Left lung (tissue), 10 donors: Measurements from ENCODE around the gene BTBD7. TPM values are rescaled to one million over a fixed set of nuclear protein-coding genes. Genes with fewer than 3 reads are reported as not detected.

ENCODE experiments used
- ATAC-seq: fragments of 200-7000 bp; cut with Tn5 transposase; one replicate; pipeline ENCODE4 v1.9.1; 2020; ENCODE audit warnings: moderate library complexity
- DNase-seq, 4 donors: peaks; one replicate each; pipeline ENCODE4 v3.0.0-alpha.2; 2013 to 2020
- H3K27ac ChIP-seq, 2 donors: fragments of 200-600 bp; sonication (generic) in 1 of 2; one replicate each; pipeline versions ENCODE4 v1.5.0 to v1.8.0; 2020 to 2021
- H3K27me3 ChIP-seq, 2 donors: fragments of 200-600 bp; sonication (generic) in 1 of 2; one replicate each; pipeline versions ENCODE4 v1.5.0 to v1.8.0; 2020 to 2021
- H3K36me3 ChIP-seq, 2 donors: fragments of 200-600 bp; sonication (generic) in 1 of 2; one replicate each; pipeline versions ENCODE4 v1.5.0 to v1.8.0; 2020 to 2021
- H3K4me1 ChIP-seq, 2 donors: fragments of 200-600 bp; one replicate each; pipeline ENCODE4 v1.8.0; 2021
- H3K4me3 ChIP-seq, 2 donors: fragments of 200-600 bp; sonication (generic) in 1 of 2; one replicate each; pipeline versions ENCODE4 v1.5.0 to v1.8.0; 2020 to 2021; ENCODE audit warnings: mild to moderate bottlenecking in 1 of 2
- H3K9me3 ChIP-seq, 2 donors: fragments of 200-600 bp; sonication (generic) in 1 of 2; one replicate each; pipeline versions ENCODE4 v1.5.0 to v1.8.0; 2020 to 2021
- intact Hi-C, 2 donors: fragments of 100-400 bp; cut with DNase I; formaldehyde crosslinking; loops; one replicate each; pipeline versions ENCODE4 v1.11.2 to v1.14.2; 2022
- polyA plus RNA-seq, 6 donors: library from polyadenylated mRNA; unstranded; fragments of 120-200 nt; gene quantifications; one replicate each; pipeline ENCODE4 v1.2.1, GENCODE V29; 2013; ENCODE audit not compliant: insufficient read length in 6 of 6
- total RNA-seq, 2 donors: library from RNA; stranded (reverse); fragmentation: NEBNext Ultra II Directional; extraction: Animal tissue kit (Norgen Biotek cat#: 25700); gene quantifications; one replicate each; pipeline ENCODE4 v1.2.1, GENCODE V29; 2021
- TF ChIP-seq, protein P1 (sequence below), 2 donors: fragments of 200-600 bp; sonication (generic) in 1 of 2; IDR thresholded peaks; one replicate each; pipeline versions ENCODE4 v1.5.0 to v1.8.0; 2021; ENCODE audit warnings: antibody characterized with exemption in 2 of 2
- donor health status: DM: no; HTN: yes; CAD: no.
- donor health status: DM: no; HTN: no; CAD: no.

The BTBD7 gene
- total and polyA plus RNA-seq, 8 donors = 32.1 to 42.8 (median 38.7) TPM

DNA sequence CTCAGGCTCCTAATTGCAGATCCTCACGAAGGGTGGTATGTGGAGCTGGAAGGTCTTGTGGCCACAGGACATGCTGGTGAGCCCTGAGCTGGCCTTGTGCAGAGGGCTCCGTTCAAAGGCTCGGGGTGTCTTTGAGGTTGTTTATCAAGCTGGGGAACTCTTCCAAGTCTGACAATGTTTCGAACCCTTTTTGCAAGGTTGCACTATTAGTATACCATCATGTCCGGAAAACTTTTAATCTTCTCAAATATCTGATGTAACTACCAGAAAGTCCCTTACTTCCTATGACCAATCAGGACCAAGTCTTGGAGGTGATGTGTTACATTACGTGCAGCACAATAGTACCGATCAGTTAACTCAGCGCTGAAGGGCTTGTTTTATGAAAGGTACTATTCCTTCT lies 104.3 kb downstream of the BTBD7 start:
- Histone ChIP-seq H3K27ac (no peak overlapping the region), H3K4me1 (peaks cover 0 to 9% of the 10 kb centered on the region in 2 donors), H3K36me3 (peaks cover 0 to 59% of the 10 kb centered on the region in 2 donors), H3K27me3 (peaks cover 0 to 19% of the 10 kb centered on the region in 2 donors), H3K9me3 (no peaks in the 10 kb centered on the region), H3K4me3 (no peak overlapping the region)
- no peak for ATAC-seq
- intact Hi-C loops = no loop called here
- TF ChIP-seq, protein P1, sequence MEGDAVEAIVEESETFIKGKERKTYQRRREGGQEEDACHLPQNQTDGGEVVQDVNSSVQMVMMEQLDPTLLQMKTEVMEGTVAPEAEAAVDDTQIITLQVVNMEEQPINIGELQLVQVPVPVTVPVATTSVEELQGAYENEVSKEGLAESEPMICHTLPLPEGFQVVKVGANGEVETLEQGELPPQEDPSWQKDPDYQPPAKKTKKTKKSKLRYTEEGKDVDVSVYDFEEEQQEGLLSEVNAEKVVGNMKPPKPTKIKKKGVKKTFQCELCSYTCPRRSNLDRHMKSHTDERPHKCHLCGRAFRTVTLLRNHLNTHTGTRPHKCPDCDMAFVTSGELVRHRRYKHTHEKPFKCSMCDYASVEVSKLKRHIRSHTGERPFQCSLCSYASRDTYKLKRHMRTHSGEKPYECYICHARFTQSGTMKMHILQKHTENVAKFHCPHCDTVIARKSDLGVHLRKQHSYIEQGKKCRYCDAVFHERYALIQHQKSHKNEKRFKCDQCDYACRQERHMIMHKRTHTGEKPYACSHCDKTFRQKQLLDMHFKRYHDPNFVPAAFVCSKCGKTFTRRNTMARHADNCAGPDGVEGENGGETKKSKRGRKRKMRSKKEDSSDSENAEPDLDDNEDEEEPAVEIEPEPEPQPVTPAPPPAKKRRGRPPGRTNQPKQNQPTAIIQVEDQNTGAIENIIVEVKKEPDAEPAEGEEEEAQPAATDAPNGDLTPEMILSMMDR (IDR thresholded peaks at IDR 0.05) = no peak
- DNase-seq = no peak

DNA sequence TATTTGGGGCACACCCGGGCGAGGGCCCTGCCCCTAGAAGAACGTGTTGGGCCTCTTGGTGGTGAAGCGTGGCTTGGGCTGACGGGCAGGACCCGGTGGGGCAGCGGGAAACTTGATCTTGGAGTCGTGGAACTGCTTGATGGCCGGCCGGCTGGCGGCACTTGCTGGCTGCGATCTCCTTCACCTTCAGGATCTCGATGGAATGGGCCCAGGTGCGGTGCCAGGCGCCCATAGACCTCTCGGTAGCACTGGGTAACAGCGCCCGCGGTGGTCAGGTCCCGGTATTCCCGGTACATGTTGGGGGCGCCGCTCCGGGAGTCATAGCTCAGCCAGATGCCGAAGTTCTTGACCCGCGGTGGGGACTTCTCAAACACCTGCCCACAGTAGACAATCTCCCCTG lies 109.3 kb downstream of the BTBD7 start:
- H3K36me3 ChIP-seq = peaks cover 0 to 98% of the 10 kb centered on the region in 2 donors
- no peaks in the 10 kb centered on the region for H3K9me3 ChIP-seq
- TF ChIP-seq, protein P1 (IDR thresholded peaks at IDR 0.05) = no peak
- H3K27ac ChIP-seq = no peak overlapping the region
- ATAC-seq (no peak), DNase-seq (peak in 1 of 4 donors; percentile 81)
- no peaks in the 10 kb centered on the region for H3K4me1 ChIP-seq
- intact Hi-C loops = no loop called here
- no peak overlapping the region for H3K4me3 ChIP-seq
- H3K27me3 ChIP-seq = no peaks in the 10 kb centered on the region

GRCh38 chr14:93220509-93220908 lies 112.3 kb downstream of the BTBD7 start:
- no peaks in the 10 kb centered on the region for H3K27me3 ChIP-seq
- intact Hi-C loops = no loop called here
- H3K36me3 ChIP-seq = peaks cover 0 to 100% of the 10 kb centered on the region in 2 donors
- TF ChIP-seq, protein P1 (IDR thresholded peaks at IDR 0.05) = no peak
- H3K4me1 ChIP-seq = no peaks in the 10 kb centered on the region
- no peak overlapping the region for H3K27ac ChIP-seq
- no peak overlapping the region for H3K4me3 ChIP-seq
- DNase-seq (no peak), ATAC-seq (no peak)
- no peaks in the 10 kb centered on the region for H3K9me3 ChIP-seq

GRCh38 chr14:93219103-93219726 lies 113.6 kb downstream of the BTBD7 start:
- Histone ChIP-seq H3K4me3 (no peak overlapping the region), H3K4me1 (no peaks in the 10 kb centered on the region), H3K27ac (no peak overlapping the region), H3K27me3 (no peaks in the 10 kb centered on the region), H3K9me3 (no peaks in the 10 kb centered on the region), H3K36me3 (peaks cover 0 to 100% of the 10 kb centered on the region in 2 donors)
- peak; percentile 85 for ATAC-seq
- intact Hi-C loops = no loop called here
- TF ChIP-seq, protein P1 (IDR thresholded peaks at IDR 0.05) = no peak
- peak in 3 of 4 donors; percentile 15 to 62 (median 38) for DNase-seq

DNA sequence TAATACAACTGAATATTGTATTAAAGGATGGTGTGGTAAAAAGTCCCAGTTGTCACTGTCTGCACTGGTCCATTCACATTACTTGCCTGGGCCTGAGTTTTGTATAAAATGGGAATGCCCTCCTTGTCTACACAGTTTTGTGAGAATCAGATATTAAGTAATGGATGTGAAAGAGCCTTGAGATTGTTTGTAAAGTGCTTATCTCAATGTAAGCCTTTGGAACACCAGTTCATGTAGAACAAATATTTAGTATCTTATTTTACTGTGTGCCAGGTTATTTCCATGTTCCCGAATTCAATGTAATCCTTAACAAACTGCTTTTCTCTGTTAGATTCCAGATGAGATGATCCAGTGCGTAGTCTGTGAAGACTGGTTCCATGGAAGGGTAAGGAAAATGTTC lies 118.2 kb downstream of the BTBD7 start:
- intact Hi-C loops = no loop called here
- Histone ChIP-seq H3K4me3 (no peak overlapping the region), H3K9me3 (no peaks in the 10 kb centered on the region), H3K27me3 (no peaks in the 10 kb centered on the region), H3K27ac (no peak overlapping the region), H3K36me3 (peaks cover 0 to 92% of the 10 kb centered on the region in 2 donors), H3K4me1 (no peaks in the 10 kb centered on the region)
- no peak for ATAC-seq
- TF ChIP-seq, protein P1 (IDR thresholded peaks at IDR 0.05) = no peak
- DNase-seq = no peak
